Adrenal gland (tissue), 19 donors: Measurements from ENCODE around the gene ZNF71. TPM values are rescaled to one million over a fixed set of nuclear protein-coding genes. Genes with fewer than 3 reads are reported as not detected.

Source experiments
- DNase-seq, 7 donors: peaks; one replicate each; pipeline ENCODE4 v3.0.0-alpha.2; 2019 to 2020
- H3K27ac ChIP-seq, 5 donors: fragments of 200-600 bp; sonication (generic) in 4 of 5; 1 replicate in 3 of 5; 2 replicates in 2 of 5; pipeline versions ENCODE4 v1.5.1 to v1.8.0; 2016 to 2020; ENCODE audit warnings: mild to moderate bottlenecking in 1 of 5
- H3K27me3 ChIP-seq: fragments of 200-600 bp; 2 replicates; pipeline ENCODE4 v1.8.0; 2021
- H3K36me3 ChIP-seq, 2 donors: fragments of 200-600 bp; replicated peaks in 1 of 2; 1 replicate in 1 of 2; 2 replicates in 1 of 2; pipeline versions ENCODE4 v1.5.1 to v1.8.0; 2018 to 2022
- H3K4me1 ChIP-seq, 2 donors: fragments of 200-600 bp; replicated peaks in 1 of 2; 1 replicate in 1 of 2; 2 replicates in 1 of 2; pipeline versions ENCODE4 v1.5.1 to v1.8.0; 2018 to 2021
- H3K4me3 ChIP-seq, 4 donors: fragments of 200-600 bp; sonication (generic) in 3 of 4; one replicate each; pipeline ENCODE4 v1.5.1; 2016 to 2018
- H3K9me3 ChIP-seq, 3 donors: fragments of 200-600 bp; sonication (generic) in 1 of 3; replicated peaks in 1 of 3; 1 replicate in 2 of 3; 2 replicates in 1 of 3; pipeline versions ENCODE4 v1.5.1 to v1.8.0; 2016 to 2021
- POLR2A ChIP-seq, 2 donors: fragments of 450-650 bp; IDR thresholded peaks; one replicate each; pipeline ENCODE4 v1.6.1; 2017; ENCODE audit warnings: antibody characterized with exemption in 2 of 2, mild to moderate bottlenecking in 2 of 2, moderate library complexity in 1 of 2
- WGBS, 4 donors: extraction: QIAGEN DNeasy Blood & Tissue Kit in 2 of 4; methylation state at CpG; one replicate each; pipeline versions ENCODE4 v1.1.5 to v1.1.7; 2013 to 2017; 5-methylcytosine and 5-hydroxymethylcytosine counted together
- intact Hi-C, 2 donors: fragments of 100-400 bp; cut with DNase I; formaldehyde crosslinking; loops; one replicate each; pipeline versions ENCODE4 v1.14.1 to v1.15.0; 2022 to 2023
- long read RNA-seq, 10 donors: library from polyadenylated mRNA in 3 of 10; unstranded in 2 of 10; stranded (forward) in 1 of 10; transcript quantifications; one replicate each; pipeline ENCODE4 v2.0.0 and lab custom pipeline, GENCODE V29; 2021 to 2026
- polyA plus RNA-seq, 3 donors: library from polyadenylated mRNA; stranded (reverse); fragments of 200-250 nt in 2 of 3; fragments of 350-450 nt in 1 of 3; fragmentation: Illumina TruSeq in 1 of 3; extraction: RNeasy Lipid Tissue Mini Kit (QIAGEN cat#74804) in 1 of 3; gene quantifications; one replicate each; pipeline ENCODE4 v1.2.3, GENCODE V29; 2013 to 2014
- total RNA-seq, 9 donors: library from RNA; depleted of rRNA in 4 of 9; stranded (reverse); fragments of >200 nt in 4 of 9; fragments of 120-200 nt in 1 of 9; fragmentation: NEBNext Ultra II Directional in 1 of 9; extraction: Animal tissue kit (Norgen Biotek cat#: 25700) in 1 of 9; gene quantifications; one replicate each; pipeline versions ENCODE4 v1.1.0 to v1.2.4, GENCODE V29; 2013 to 2023
- TF ChIP-seq, protein P1 (sequence below), 6 experiments: fragments of 450-650 bp in 4 of 6; fragments of 200-600 bp in 2 of 6; sonication (generic) in 1 of 6; IDR thresholded peaks; 1 replicate in 5 of 6; 2 replicates in 1 of 6; pipeline versions ENCODE4 v1.5.1 to v1.8.0; 2016 to 2021; ENCODE audit warnings: antibody characterized with exemption in 6 of 6, mild to moderate bottlenecking in 2 of 6, moderate library complexity in 1 of 6
- donor health status: healthy with polysubstance abuse.
- donor health status: Bipolar disorder and iron deficiency.
- donor health status: DM: yes; HTN: yes; CAD: no.
- donor health status: DM: no; HTN: no; CAD: no.
- donor health status: DM: no; HTN: no; CAD: no.
- donor health status: DM: yes; HTN: yes; CAD: no.

ZNF71 gene
- 1 to 10 TPM; 5.1 to 8.4 (median 5.8) TPM for total RNA-seq
- 1 to 10 TPM; 2.3 to 2.6 (median 2.4) TPM for polyA plus RNA-seq
- long read RNA-seq, donor 1, full-length matches to known transcripts: 4 of 4 reads
- long read RNA-seq, donor 1, partial matches to known transcripts: 0 of 4 reads
- long read RNA-seq, donor 1, other reads (novel, unspliced or antisense): 0 of 4 reads
- long read RNA-seq, donor 2, full-length matches to known transcripts: 1 of 1 reads
- long read RNA-seq, donor 2, partial matches to known transcripts: 0 of 1 reads
- long read RNA-seq, donor 2, other reads (novel, unspliced or antisense): 0 of 1 reads
- long read RNA-seq, donor 3, full-length matches to known transcripts: 2 of 2 reads
- long read RNA-seq, donor 3, partial matches to known transcripts: 0 of 2 reads
- long read RNA-seq, donor 3, other reads (novel, unspliced or antisense): 0 of 2 reads
- long read RNA-seq, donor 4, full-length matches to known transcripts: 3 of 4 reads
- long read RNA-seq, donor 4, partial matches to known transcripts: 1 of 4 reads
- long read RNA-seq, donor 4, other reads (novel, unspliced or antisense): 0 of 4 reads
- long read RNA-seq, donor 5, full-length matches to known transcripts: 12 of 19 reads
- long read RNA-seq, donor 5, partial matches to known transcripts: 0 of 19 reads
- long read RNA-seq, donor 5, other reads (novel, unspliced or antisense): 7 of 19 reads
- long read RNA-seq, donor 6, full-length matches to known transcripts: 2 of 3 reads
- long read RNA-seq, donor 6, partial matches to known transcripts: 1 of 3 reads
- long read RNA-seq, donor 6, other reads (novel, unspliced or antisense): 0 of 3 reads
- long read RNA-seq, donor 7, full-length matches to known transcripts: 3 of 3 reads
- long read RNA-seq, donor 7, partial matches to known transcripts: 0 of 3 reads
- long read RNA-seq, donor 7, other reads (novel, unspliced or antisense): 0 of 3 reads
- long read RNA-seq, donor 8, full-length matches to known transcripts: 5 of 5 reads
- long read RNA-seq, donor 8, partial matches to known transcripts: 0 of 5 reads
- long read RNA-seq, donor 8, other reads (novel, unspliced or antisense): 0 of 5 reads
- long read RNA-seq, donor 9, full-length matches to known transcripts: 3 of 3 reads
- long read RNA-seq, donor 9, partial matches to known transcripts: 0 of 3 reads
- long read RNA-seq, donor 9, other reads (novel, unspliced or antisense): 0 of 3 reads
- long read RNA-seq, donor 10, full-length matches to known transcripts: 3 of 3 reads
- long read RNA-seq, donor 10, partial matches to known transcripts: 0 of 3 reads
- long read RNA-seq, donor 10, other reads (novel, unspliced or antisense): 0 of 3 reads

DNA sequence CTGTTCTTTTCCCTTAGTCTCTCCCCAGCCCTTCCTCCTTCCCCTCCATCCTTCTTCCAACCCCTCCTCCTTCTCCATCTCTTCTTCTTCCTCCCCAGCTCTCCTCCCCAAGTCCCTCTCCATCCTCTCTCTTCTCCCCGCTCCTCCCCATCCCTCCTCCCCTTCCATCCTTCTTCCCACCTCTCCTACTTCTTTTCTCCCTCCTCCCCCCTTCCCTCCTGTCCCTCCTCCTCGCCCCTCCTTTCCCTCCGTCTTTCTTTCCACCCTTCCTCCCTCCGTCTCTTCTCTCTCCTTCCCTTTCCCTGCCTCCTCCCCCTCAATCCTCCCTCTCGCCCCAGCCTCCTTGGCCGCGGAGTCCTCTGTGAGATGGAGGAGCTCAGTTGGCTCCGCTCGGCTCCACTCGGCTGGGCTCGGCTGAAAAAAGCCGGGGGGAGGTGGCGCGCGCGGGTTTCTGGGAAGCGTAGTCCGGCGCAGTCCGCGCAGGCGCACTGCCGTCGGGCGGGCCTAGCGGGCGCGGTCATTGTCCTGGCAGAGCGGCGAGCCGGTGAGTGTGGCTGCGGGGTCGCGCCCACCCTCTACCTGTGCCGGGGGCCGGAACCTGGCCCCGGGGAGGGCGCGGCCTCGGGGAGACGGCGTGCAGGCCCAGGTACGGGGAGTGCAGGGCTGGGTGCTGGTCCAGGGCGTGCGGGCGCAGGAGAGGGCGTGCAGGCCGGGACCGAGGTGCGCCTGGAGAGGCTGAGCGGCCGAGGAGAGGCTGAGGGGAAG, at the start of gene ZNF71:
TSS of gene ZNF71 (plus strand) at position 520 of the 765 bp plus-strand sequence. CDS start 6,257 bp downstream, outside the sequence.
- intact Hi-C loops: no loop called here
- H3K4me1 ChIP-seq: peaks cover 0 to 8% of the 10 kb centered on the region in 2 donors
- 0 to 2% (median 1%) methylated on average over 23 to 52 of the region's 52 CpGs for WGBS, 4 donors
- no peaks in the 10 kb centered on the region for H3K36me3 ChIP-seq
- H3K4me3 ChIP-seq: peak within 1 kb of the TSS; percentile 47 to 92 (median 67)
- H3K9me3 ChIP-seq: no peaks in the 10 kb centered on the region
- H3K27me3 ChIP-seq: no peaks in the 10 kb centered on the region
- H3K27ac ChIP-seq: peak within 1 kb of the TSS in 3 of 5 donors; percentile 43 to 49 (median 43)
- TF ChIP-seq POLR2A (IDR thresholded peaks at IDR 0.05): no peak
- TF ChIP-seq, protein P1, sequence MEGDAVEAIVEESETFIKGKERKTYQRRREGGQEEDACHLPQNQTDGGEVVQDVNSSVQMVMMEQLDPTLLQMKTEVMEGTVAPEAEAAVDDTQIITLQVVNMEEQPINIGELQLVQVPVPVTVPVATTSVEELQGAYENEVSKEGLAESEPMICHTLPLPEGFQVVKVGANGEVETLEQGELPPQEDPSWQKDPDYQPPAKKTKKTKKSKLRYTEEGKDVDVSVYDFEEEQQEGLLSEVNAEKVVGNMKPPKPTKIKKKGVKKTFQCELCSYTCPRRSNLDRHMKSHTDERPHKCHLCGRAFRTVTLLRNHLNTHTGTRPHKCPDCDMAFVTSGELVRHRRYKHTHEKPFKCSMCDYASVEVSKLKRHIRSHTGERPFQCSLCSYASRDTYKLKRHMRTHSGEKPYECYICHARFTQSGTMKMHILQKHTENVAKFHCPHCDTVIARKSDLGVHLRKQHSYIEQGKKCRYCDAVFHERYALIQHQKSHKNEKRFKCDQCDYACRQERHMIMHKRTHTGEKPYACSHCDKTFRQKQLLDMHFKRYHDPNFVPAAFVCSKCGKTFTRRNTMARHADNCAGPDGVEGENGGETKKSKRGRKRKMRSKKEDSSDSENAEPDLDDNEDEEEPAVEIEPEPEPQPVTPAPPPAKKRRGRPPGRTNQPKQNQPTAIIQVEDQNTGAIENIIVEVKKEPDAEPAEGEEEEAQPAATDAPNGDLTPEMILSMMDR (IDR thresholded peaks at IDR 0.05): no peak
- peak; percentile 85 to 93 (median 92) for DNase-seq

DNA sequence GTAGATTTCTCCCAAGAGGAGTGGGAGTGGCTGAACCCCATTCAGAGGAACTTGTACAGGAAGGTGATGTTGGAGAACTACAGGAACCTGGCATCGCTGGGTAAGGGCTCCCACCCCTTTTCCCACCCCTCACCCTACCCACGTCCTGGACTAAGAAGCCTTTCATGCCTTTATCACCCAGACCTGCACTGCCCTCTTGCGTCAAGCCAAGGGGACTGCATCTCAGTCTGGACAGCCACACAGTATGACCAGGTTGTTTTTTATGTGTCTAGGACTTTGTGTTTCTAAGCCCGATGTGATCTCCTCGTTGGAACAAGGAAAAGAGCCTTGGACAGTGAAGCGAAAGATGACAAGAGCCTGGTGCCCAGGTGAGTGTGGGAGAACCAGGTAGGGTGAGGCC, 47.6 kb upstream of the ZNF71 start:
- 54 to 68% (median 61%) methylated on average over 6 of the region's 6 CpGs for WGBS, 4 donors
- DNase-seq: no peak
- Histone ChIP-seq H3K27me3 (no peaks in the 10 kb centered on the region), H3K4me3 (no peak overlapping the region), H3K9me3 (peaks cover 0 to 63% (median 9%) of the 10 kb centered on the region in 3 donors), H3K27ac (no peak overlapping the region), H3K4me1 (no peaks in the 10 kb centered on the region), H3K36me3 (peaks cover 0 to 36% of the 10 kb centered on the region in 2 donors)
- no peak for TF ChIP-seq POLR2A (IDR thresholded peaks at IDR 0.05)
- TF ChIP-seq, protein P1 (IDR thresholded peaks at IDR 0.05): no peak
- intact Hi-C loops: no loop called here

DNA sequence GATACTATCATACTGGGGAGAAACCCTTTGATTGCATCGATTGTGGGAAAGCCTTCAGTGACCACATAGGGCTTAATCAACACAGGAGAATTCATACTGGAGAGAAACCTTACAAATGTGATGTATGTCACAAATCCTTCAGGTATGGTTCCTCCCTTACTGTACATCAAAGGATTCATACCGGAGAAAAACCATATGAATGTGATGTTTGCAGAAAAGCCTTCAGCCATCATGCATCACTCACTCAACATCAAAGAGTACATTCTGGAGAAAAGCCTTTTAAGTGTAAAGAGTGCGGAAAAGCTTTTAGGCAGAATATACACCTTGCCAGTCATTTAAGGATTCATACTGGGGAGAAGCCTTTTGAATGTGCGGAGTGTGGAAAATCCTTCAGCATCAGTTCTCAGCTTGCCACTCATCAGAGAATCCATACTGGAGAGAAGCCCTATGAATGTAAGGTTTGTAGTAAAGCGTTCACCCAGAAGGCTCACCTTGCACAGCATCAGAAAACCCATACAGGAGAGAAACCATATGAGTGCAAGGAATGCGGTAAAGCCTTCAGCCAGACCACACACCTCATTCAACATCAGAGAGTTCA, 40.7 kb upstream of the ZNF71 start:
- Histone ChIP-seq H3K27me3 (no peaks in the 10 kb centered on the region), H3K27ac (no peak overlapping the region), H3K36me3 (peaks cover 0 to 23% of the 10 kb centered on the region in 2 donors), H3K4me3 (peak overlapping the region in 1 of 4 donors; percentile 16), H3K4me1 (no peaks in the 10 kb centered on the region), H3K9me3 (peaks cover 10 to 93% (median 41%) of the 10 kb centered on the region in 3 donors)
- WGBS, 4 donors: 77 to 98% (median 85%) methylated on average over 6 of the region's 6 CpGs
- intact Hi-C loops: no loop called here
- DNase-seq: no peak
- TF ChIP-seq POLR2A (IDR thresholded peaks at IDR 0.05): no peak
- TF ChIP-seq, protein P1 (IDR thresholded peaks at IDR 0.05): no peak
